Renal cortex interstitium (tissue), 15 donors: Measurements from ENCODE around the gene RHBDD1. TPM values are rescaled to one million over a fixed set of nuclear protein-coding genes. Genes with fewer than 3 reads are reported as not detected.

ENCODE experiments used
- DNase-seq, 11 donors: peaks; one replicate each; pipeline ENCODE4 v3.0.0-alpha.2; 2013; ENCODE audit warnings: low read depth in 9 of 11, low spot score in 4 of 11; ENCODE audit errors: extremely low read depth in 1 of 11
- long read RNA-seq, 16 experiments: transcript quantifications; one replicate each; lab custom pipeline, GENCODE V29; 2026
- polyA plus RNA-seq, 3 donors: library from polyadenylated mRNA; unstranded; fragments of 120-200 nt; gene quantifications; one replicate each; pipeline ENCODE4 v1.2.1, GENCODE V29; 2013; ENCODE audit not compliant: insufficient read length in 3 of 3

The RHBDD1 gene
- 10 to 100 TPM; 25.6 to 35.4 (median 29.2) TPM for polyA plus RNA-seq
- long read RNA-seq, donor 1, full-length matches to known transcripts, result 1 of 1 reads
- long read RNA-seq, donor 1, partial matches to known transcripts, result 0 of 1 reads
- long read RNA-seq, donor 1, other reads (novel, unspliced or antisense), result 0 of 1 reads
- long read RNA-seq, donor 2, result 0 reads
- long read RNA-seq, donor 3, partial matches to known transcripts, result 0 of 1 reads
- long read RNA-seq, donor 3, other reads (novel, unspliced or antisense), result 0 of 1 reads
- long read RNA-seq, donor 4, full-length matches to known transcripts, result 2 of 2 reads
- long read RNA-seq, donor 4, partial matches to known transcripts, result 0 of 2 reads
- long read RNA-seq, donor 4, other reads (novel, unspliced or antisense), result 0 of 2 reads
- long read RNA-seq, donor 5, result 0 reads
- long read RNA-seq, donor 6, full-length matches to known transcripts, result 2 of 17 reads
- long read RNA-seq, donor 6, partial matches to known transcripts, result 15 of 17 reads
- long read RNA-seq, donor 6, other reads (novel, unspliced or antisense), result 0 of 17 reads
- long read RNA-seq, donor 7, full-length matches to known transcripts, result 4 of 4 reads
- long read RNA-seq, donor 7, partial matches to known transcripts, result 0 of 4 reads
- long read RNA-seq, donor 7, other reads (novel, unspliced or antisense), result 0 of 4 reads
- long read RNA-seq, donor 8, partial matches to known transcripts, result 10 of 10 reads
- long read RNA-seq, donor 8, other reads (novel, unspliced or antisense), result 0 of 10 reads
- long read RNA-seq, donor 9, partial matches to known transcripts, result 20 of 20 reads
- long read RNA-seq, donor 9, other reads (novel, unspliced or antisense), result 0 of 20 reads
- long read RNA-seq, donor 10, full-length matches to known transcripts, result 3 of 3 reads
- long read RNA-seq, donor 10, partial matches to known transcripts, result 0 of 3 reads
- long read RNA-seq, donor 10, other reads (novel, unspliced or antisense), result 0 of 3 reads
- long read RNA-seq, donor 11, full-length matches to known transcripts, result 1 of 6 reads
- long read RNA-seq, donor 11, partial matches to known transcripts, result 5 of 6 reads
- long read RNA-seq, donor 11, other reads (novel, unspliced or antisense), result 0 of 6 reads
- long read RNA-seq, donor 12, result 0 reads
- long read RNA-seq, donor 13, full-length matches to known transcripts, result 6 of 14 reads
- long read RNA-seq, donor 13, partial matches to known transcripts, result 8 of 14 reads
- long read RNA-seq, donor 13, other reads (novel, unspliced or antisense), result 0 of 14 reads
- long read RNA-seq, donor 14, full-length matches to known transcripts, result 2 of 2 reads
- long read RNA-seq, donor 14, partial matches to known transcripts, result 0 of 2 reads
- long read RNA-seq, donor 14, other reads (novel, unspliced or antisense), result 0 of 2 reads
- long read RNA-seq, donor 15, result 0 reads
- long read RNA-seq, donor 16, full-length matches to known transcripts, result 8 of 38 reads
- long read RNA-seq, donor 16, partial matches to known transcripts, result 30 of 38 reads
- long read RNA-seq, donor 16, other reads (novel, unspliced or antisense), result 0 of 38 reads

- DNase-seq, result peak; percentile 81 to 93 (median 88)
Measured at GRCh38 chr2:226835796-226836547, at the start of gene RHBDD1. RHBDD1 (plus strand) TSS chr2:226836054; CDS start chr2:226864694, 28,640 bp downstream.

- DNase-seq, result no peak
Measured at GRCh38 chr2:226788064-226788463, 47.8 kb upstream of the RHBDD1 start.

GRCh38 chr2:226788881-226789490 is 46.9 kb upstream of the RHBDD1 start:
- no peak for DNase-seq

GRCh38 chr2:226790011-226790410 is 45.8 kb upstream of the RHBDD1 start:
- DNase-seq, result no peak

GRCh38 chr2:226790431-226790830 is 45.4 kb upstream of the RHBDD1 start:
- no peak for DNase-seq

- peak in 3 of 11 donors; percentile 67 to 72 (median 68) for DNase-seq
Measured at GRCh38 chr2:226791056-226791486, 44.8 kb upstream of the RHBDD1 start.

GRCh38 chr2:226791487-226792081 is 44.3 kb upstream of the RHBDD1 start:
- peak in 6 of 11 donors; percentile 79 to 87 (median 86) for DNase-seq

- DNase-seq, result no peak
Measured at GRCh38 chr2:226792155-226792881, 43.5 kb upstream of the RHBDD1 start.

GRCh38 chr2:226793646-226794045 is 42.2 kb upstream of the RHBDD1 start:
- DNase-seq, result no peak

- DNase-seq, result no peak
Measured at GRCh38 chr2:226794196-226794661, 41.6 kb upstream of the RHBDD1 start.

- DNase-seq, result no peak
Measured at GRCh38 chr2:226794751-226795171, 41.1 kb upstream of the RHBDD1 start.

GRCh38 chr2:226795281-226796011 is 40.4 kb upstream of the RHBDD1 start:
- DNase-seq, result no peak

- no peak for DNase-seq
Measured at GRCh38 chr2:226796012-226796839, 39.6 kb upstream of the RHBDD1 start.

- no peak for DNase-seq
Measured at GRCh38 chr2:226796840-226797288, 39.0 kb upstream of the RHBDD1 start.
